OCI-LY3 (cell line): ENCODE results near the gene FSTL4.
"Not testable (repeated sequence)": the region's sequence is repeated elsewhere in the genome, so short reads cannot be mapped to it uniquely, and the experiment has no call there.

Source experiments
- H2AFZ ChIP-seq: fragments of 200-600, 300-600 bp; shearing (Covaris generic); 2 replicates; pipeline ENCODE4 v1.6.0; 2014; ENCODE audit warnings: antibody characterized with exemption, low read depth, low read length
- H3K27ac ChIP-seq: fragments of 200-600, 300-600 bp; sonication (generic); 2 replicates; pipeline ENCODE4 v1.5.1; 2014; ENCODE audit warnings: mild to moderate bottlenecking, low read length, moderate library complexity, mixed read lengths
- H3K27me3 ChIP-seq: fragments of 200-600, 300-600 bp; sonication (generic); 2 replicates; pipeline ENCODE4 v1.6.1; 2014; ENCODE audit warnings: low read depth, low read length, mixed read lengths
- H3K36me3 ChIP-seq: fragments of 200-600, 300-600 bp; sonication (generic); replicated peaks from 2 replicates; pipeline ENCODE3; 2014; ENCODE audit warnings: low read depth, low read length, mixed read lengths
- H3K4me1 ChIP-seq: fragments of 300-600, 200-600 bp; sonication (generic); 2 replicates; pipeline ENCODE4 v1.6.1; 2014; ENCODE audit warnings: low read length, mixed read lengths
- H3K4me2 ChIP-seq: fragments of 200-600, 300-600 bp; sonication (generic); 2 replicates; pipeline ENCODE4 v1.6.1; 2014; ENCODE audit warnings: low read length, mixed read lengths
- H3K4me3 ChIP-seq: fragments of 300-600, 200-600 bp; sonication (generic); 2 replicates; pipeline ENCODE4 v1.5.1; 2014; ENCODE audit warnings: antibody characterized with exemption, mild to moderate bottlenecking, low read length, moderate library complexity
- H3K79me2 ChIP-seq: fragments of 300-600, 200-600 bp; shearing (Covaris generic); 2 replicates; pipeline ENCODE4 v1.6.1; 2014; ENCODE audit warnings: mild to moderate bottlenecking, low read length, mixed read lengths
- H3K9ac ChIP-seq: fragments of 300-600, 200-600 bp; shearing (Covaris generic); 2 replicates; pipeline ENCODE4 v1.6.0; 2014; ENCODE audit warnings: mild to moderate bottlenecking, low read length, moderate library complexity
- H3K9me3 ChIP-seq: fragments of 200-600, 300-600 bp; shearing (Covaris generic); 2 replicates; pipeline ENCODE4 v1.6.1; 2014; ENCODE audit warnings: low read length, mixed read lengths; ENCODE audit not compliant: insufficient read depth
- H4K20me1 ChIP-seq: fragments of 200-600, 300-600 bp; sonication (generic); 2 replicates; pipeline ENCODE4 v1.6.1; 2016; ENCODE audit warnings: low read length, mixed read lengths; ENCODE audit not compliant: insufficient read depth
- EZH2phosphoT487 ChIP-seq: fragments of 200-600 bp; shearing (Covaris generic); IDR thresholded peaks from 2 replicates; pipeline ENCODE4 v1.6.1; 2018; ENCODE audit warnings: antibody characterized with exemption, mixed run types, low read depth
- TF ChIP-seq, protein P1 (sequence below): fragments of 200-600, 300-600 bp; sonication (generic); IDR thresholded peaks from 2 replicates; pipeline ENCODE4 v1.5.1; 2014; ENCODE audit warnings: antibody characterized with exemption, low read length, low read depth

FSTL4 gene

DNA sequence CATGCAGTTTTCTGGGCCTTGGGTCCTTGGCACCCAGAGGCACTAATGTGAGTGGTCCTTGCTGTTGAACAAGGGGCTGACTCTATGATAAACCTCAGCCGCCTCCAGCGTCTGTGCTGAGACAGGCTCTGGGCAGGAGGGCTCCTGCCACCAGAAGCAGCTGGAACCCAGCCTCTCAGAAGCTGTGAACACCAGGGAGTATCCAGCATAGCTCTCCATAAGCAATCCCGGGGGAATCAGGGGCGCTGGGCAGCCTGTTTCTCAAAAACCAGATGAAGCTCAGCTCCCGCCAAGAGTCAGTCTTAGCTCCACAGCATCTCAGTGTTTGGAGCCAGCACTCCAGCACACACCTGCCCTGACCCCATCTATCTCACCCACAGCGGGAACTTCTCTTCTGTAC, 390.3 kb downstream of the FSTL4 start:
- no peak overlapping the region for H3K9ac ChIP-seq
- H4K20me1 ChIP-seq, result no peaks in the 10 kb centered on the region
- H3K4me2 ChIP-seq, result no peak overlapping the region
- no peaks in the 10 kb centered on the region for H3K9me3 ChIP-seq
- no peaks in the 10 kb centered on the region for H3K4me1 ChIP-seq
- no peaks in the 10 kb centered on the region for H3K79me2 ChIP-seq
- no peaks in the 10 kb centered on the region for H3K36me3 ChIP-seq
- TF ChIP-seq, protein P1, sequence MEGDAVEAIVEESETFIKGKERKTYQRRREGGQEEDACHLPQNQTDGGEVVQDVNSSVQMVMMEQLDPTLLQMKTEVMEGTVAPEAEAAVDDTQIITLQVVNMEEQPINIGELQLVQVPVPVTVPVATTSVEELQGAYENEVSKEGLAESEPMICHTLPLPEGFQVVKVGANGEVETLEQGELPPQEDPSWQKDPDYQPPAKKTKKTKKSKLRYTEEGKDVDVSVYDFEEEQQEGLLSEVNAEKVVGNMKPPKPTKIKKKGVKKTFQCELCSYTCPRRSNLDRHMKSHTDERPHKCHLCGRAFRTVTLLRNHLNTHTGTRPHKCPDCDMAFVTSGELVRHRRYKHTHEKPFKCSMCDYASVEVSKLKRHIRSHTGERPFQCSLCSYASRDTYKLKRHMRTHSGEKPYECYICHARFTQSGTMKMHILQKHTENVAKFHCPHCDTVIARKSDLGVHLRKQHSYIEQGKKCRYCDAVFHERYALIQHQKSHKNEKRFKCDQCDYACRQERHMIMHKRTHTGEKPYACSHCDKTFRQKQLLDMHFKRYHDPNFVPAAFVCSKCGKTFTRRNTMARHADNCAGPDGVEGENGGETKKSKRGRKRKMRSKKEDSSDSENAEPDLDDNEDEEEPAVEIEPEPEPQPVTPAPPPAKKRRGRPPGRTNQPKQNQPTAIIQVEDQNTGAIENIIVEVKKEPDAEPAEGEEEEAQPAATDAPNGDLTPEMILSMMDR, result no peak
- no peak for TF ChIP-seq EZH2phosphoT487
- H3K4me3 ChIP-seq, result no peak overlapping the region
- no peak overlapping the region for H2AFZ ChIP-seq
- no peak overlapping the region for H3K27ac ChIP-seq
- H3K27me3 ChIP-seq, result no peaks in the 10 kb centered on the region

DNA sequence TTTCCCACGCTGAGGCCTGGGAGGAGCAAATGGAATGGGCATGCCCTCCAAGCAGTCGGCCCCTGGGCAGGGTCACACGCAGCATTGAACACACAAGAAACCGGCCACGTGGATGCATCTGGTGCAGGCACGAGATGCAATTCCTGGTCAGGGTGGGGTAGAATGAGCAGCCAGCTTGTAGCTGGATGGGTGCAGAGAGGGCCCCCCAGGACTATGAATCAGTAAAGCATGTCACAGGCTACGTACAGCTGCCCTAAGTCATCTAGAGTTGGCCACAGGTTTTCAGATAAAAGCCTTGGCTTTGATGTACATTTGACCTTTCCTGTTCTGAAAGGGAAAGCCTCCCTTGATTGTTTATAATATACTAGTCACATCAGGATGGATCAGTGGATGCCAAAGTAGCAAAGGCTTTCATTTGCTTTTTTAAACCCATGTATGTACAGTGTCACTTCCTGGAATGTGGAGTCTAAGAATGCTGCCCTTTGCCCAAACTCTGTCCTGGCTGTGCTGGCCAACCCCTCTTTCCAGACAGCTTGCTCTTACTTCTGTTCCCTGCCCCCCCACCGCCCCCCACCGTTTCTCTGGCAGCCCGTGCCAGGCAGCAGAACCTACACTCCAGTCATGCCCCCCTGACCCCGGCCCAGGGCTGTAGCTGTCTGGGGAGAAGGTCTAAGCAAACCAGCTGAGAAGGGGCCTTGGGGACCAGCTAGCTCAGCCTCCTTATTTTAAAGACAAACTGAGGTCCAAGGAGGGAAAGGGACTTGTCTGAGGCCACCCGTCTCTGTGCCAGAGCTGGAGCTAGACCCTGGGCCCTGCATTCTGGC, 391.3 kb downstream of the FSTL4 start:
- TF ChIP-seq, protein P1, result no peak
- no peak for TF ChIP-seq EZH2phosphoT487
- H3K9me3 ChIP-seq, result no peaks in the 10 kb centered on the region
- no peak overlapping the region for H2AFZ ChIP-seq
- H3K9ac ChIP-seq, result no peak overlapping the region
- H3K27ac ChIP-seq, result no peak overlapping the region
- H3K79me2 ChIP-seq, result no peaks in the 10 kb centered on the region
- H3K4me2 ChIP-seq, result no peak overlapping the region
- no peaks in the 10 kb centered on the region for H4K20me1 ChIP-seq
- H3K4me1 ChIP-seq, result no peaks in the 10 kb centered on the region
- no peaks in the 10 kb centered on the region for H3K36me3 ChIP-seq
- H3K27me3 ChIP-seq, result no peaks in the 10 kb centered on the region
- H3K4me3 ChIP-seq, result no peak overlapping the region

DNA sequence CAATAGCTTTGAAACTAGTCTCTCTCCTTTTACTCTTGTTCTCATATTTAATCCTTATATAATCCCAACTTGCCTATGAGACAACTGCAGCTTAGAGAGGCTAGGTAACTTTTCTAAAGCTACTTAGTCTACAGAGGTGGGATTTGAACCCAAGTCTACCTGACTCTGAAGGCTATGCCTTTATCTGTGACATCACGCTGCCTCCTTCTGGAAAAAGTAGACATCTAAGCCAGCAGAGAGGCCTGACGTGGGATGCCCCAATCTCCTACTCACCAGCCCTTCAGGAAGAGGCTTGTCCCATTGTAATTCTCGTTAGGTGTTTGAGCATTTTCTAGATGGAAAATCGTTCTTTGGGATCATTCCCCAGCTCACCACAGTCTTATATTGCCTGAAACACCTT, 393.0 kb downstream of the FSTL4 start:
- no peak overlapping the region for H3K4me2 ChIP-seq
- no peaks in the 10 kb centered on the region for H3K4me1 ChIP-seq
- H3K27ac ChIP-seq, result no peak overlapping the region
- H3K4me3 ChIP-seq, result no peak overlapping the region
- no peaks in the 10 kb centered on the region for H3K79me2 ChIP-seq
- no peak for TF ChIP-seq EZH2phosphoT487
- TF ChIP-seq, protein P1, result peak; percentile 6; the same call in 1 of the 2 replicates
- H2AFZ ChIP-seq, result no peak overlapping the region
- H3K9me3 ChIP-seq, result no peaks in the 10 kb centered on the region
- H3K27me3 ChIP-seq, result no peaks in the 10 kb centered on the region
- no peaks in the 10 kb centered on the region for H3K36me3 ChIP-seq
- H4K20me1 ChIP-seq, result no peaks in the 10 kb centered on the region
- no peak overlapping the region for H3K9ac ChIP-seq

DNA sequence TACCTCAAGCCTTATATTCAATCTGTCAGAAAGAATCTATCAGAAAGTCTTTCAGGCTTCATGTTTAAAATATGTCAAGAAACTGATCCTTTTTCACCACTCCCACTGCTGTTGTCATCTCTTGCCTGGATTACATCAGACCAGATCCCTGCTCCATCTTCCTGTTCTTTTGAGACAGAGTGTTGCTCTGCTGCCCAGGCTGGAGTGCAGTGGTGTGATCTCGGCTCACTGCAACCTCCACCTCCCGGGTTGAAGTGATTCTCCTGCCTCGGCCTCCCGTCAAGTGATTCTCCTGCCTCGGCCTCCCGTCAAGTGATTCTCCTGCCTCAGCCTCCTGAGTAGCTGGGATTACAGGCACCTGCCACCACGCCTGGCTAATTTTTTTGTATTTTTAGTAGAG, 396.2 kb downstream of the FSTL4 start:
- H3K9me3 ChIP-seq, H3K4me3 ChIP-seq, H3K4me1 ChIP-seq, H3K27ac ChIP-seq, H3K36me3 ChIP-seq, H3K79me2 ChIP-seq, H2AFZ ChIP-seq, H3K9ac ChIP-seq, H3K27me3 ChIP-seq, H3K4me2 ChIP-seq, H4K20me1 ChIP-seq: not testable (repeated sequence)
